Eye (tissue), 1 donor: Measurements from ENCODE around the gene ZNF446.
A peak's percentile ranks its signal among the peaks of the same experiment; 100 is the strongest.
"Not testable (repeated sequence)": the region's sequence is repeated elsewhere in the genome, so short reads cannot be mapped to it uniquely, and the experiment has no call there.

Experiments
- DNase-seq: peaks from one replicate; pipeline ENCODE4 v3.0.0-alpha.2; 2015

Gene ZNF446

GRCh38 chr19:58507602-58508223, 31.6 kb downstream of the ZNF446 start:
- DNase-seq: not testable (repeated sequence)

- DNase-seq: no peak
Observed at GRCh38 chr19:58509731-58510083, 33.6 kb downstream of the ZNF446 start.

- DNase-seq: no peak
Observed at GRCh38 chr19:58510084-58510862, 34.1 kb downstream of the ZNF446 start.

GRCh38 chr19:58511353-58512208, 35.4 kb downstream of the ZNF446 start, which contains the start of gene SLC27A5:
Gene SLC27A5 (minus strand): TSS chr19:58511992. CDS start chr19:58511955, 37 bp downstream.
- no peak for DNase-seq

GRCh38 chr19:58513213-58513693, 37.1 kb downstream of the ZNF446 start:
- no peak for DNase-seq

- DNase-seq: peak; percentile 96
Observed at GRCh38 chr19:58513694-58514563, 37.8 kb downstream of the ZNF446 start.

DNA sequence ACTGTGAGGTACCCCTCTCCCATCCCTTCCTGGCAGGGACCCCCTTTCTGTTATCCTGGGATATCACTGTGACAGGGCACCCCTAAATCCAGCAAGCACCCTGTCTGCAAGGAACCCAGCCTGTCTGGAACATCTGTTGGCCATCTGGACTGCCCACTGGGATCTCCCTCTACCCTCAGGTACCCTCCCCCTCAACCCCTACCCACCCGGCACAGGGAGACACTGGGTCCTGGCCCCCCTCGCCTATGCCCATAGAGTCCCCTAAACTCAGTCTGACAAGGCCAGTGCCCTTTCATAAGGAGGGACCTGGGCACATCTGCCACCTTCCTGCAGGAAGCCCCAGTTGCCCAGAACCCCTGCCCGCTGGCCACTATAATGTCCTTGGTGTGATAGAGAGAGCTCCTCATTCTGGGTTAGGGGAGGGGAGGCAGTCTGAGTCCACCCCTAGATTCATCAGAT, 38.4 kb downstream of the ZNF446 start:
- no peak for DNase-seq

DNA sequence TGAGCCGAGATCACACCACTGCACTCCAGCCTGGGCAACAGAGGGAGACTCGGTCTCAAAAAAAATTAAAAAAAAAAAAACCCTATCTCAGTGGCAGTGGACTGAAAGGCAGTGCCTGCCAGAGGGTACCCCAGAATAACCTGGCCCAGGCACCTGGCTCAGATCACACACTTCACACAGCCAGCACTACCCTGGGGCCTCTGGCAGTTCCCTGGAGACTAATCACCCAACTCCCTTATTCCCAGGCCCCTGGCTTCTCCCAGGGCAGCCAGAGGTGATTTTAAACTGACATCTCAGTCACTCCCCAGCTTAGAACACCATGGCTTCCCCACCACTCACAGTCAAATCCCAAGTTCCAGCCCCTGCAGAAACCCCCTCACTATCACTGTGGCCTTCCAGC, 39.1 kb downstream of the ZNF446 start:
- DNase-seq: no peak

DNA sequence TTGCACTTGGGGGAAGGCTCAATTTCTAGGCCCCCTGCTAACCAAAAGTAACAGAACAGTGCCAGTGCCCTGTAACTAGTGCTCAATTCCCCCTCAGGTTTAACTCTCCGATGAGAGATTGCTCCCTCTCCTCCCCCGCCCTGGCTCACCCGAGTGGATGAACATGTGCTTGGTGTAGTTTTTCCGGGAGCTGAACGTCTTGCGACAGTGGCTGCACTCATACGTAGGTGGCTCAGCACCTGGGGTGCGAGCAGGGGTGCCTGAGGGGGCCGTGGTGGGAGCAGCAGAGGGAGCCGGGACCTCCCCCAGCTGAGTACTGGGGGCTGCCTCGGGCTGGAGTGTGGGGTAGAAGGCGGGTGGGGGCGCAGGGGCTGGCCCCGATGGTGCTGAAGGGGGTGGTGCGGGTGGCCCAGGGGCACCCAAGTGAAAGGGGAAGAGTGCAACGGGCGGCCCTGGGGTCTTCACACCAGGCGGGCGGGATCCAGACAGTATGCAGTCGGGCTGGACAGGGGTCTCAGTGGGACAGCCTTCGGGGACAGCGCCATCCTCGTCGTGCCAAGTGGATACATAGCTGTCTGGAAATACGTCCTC, 40.2 kb downstream of the ZNF446 start:
- DNase-seq: no peak

GRCh38 chr19:58516964-58517833, 41.0 kb downstream of the ZNF446 start:
- no peak for DNase-seq

GRCh38 chr19:58518256-58519086, 42.3 kb downstream of the ZNF446 start:
- DNase-seq: no peak

- DNase-seq: peak; percentile 92
Observed at GRCh38 chr19:58519087-58519354, 42.9 kb downstream of the ZNF446 start.

GRCh38 chr19:58519355-58520256, 43.5 kb downstream of the ZNF446 start, which contains the start of gene ZBTB45:
Gene ZBTB45 (minus strand): TSS chr19:58519810. CDS start chr19:58517673, 2,137 bp downstream.
- DNase-seq: peak; percentile 97

DNA sequence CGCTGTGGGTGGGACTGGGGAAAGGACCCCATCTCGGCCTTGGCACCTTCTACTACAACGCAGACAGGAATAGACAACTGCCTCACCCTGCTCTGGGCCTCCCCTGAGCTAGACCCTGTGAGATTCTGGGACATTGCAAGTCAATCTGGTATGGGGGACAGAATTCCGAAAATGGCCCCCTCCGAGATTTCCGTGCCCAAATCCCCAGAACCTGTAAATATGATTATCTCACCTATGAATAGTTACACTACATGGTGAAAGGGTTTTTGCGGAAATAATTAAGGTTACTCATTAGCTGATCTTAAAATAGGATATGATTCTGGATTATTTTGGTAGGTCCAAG, 44.1 kb downstream of the ZNF446 start:
- DNase-seq: peak; percentile 35

- DNase-seq: no peak
Observed at GRCh38 chr19:58521651-58522050, 45.5 kb downstream of the ZNF446 start.

DNA sequence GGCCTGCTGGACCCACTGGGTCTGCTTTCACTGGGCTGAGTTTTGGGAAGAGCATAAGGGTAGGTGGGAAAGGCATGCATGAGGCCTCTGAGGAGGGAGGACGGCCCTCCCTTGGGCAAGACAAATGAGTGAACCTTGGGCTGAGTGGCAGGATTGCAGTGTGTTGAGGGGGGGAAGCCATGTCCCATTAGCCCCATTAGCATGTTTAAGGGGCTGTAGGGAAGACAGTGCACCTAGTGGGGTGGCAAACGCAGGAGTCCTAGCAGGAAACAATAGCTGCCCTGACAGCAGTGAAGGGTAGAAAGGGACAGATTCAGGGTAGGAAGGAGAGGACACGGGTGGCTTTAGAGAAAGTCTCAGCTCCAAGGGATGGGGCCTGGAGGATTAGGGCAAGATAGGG, 46.6 kb downstream of the ZNF446 start:
- DNase-seq: no peak

DNA sequence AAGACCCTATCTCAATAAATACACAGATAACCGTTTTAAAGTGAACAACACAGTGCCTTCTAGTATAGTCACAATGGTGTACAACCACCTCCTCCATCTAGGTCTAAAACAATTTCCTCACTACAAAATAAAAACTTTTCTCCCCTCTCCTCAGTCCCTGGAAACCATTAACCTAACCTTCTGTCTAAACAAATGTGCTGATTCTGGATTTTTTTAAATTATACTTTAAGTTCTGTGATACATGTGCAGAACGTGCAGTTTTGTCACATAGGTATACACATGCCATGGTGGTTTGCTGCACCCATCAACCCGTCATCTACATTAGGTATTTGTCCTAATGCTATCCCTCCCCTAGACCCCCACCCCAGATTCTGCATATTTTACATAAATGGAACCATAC, 53.3 kb downstream of the ZNF446 start:
- no peak for DNase-seq
